ENCODE results near the gene SLC39A2. TPM values are rescaled to one million over a fixed set of nuclear protein-coding genes. Genes with fewer than 3 reads are reported as not detected.

SLC39A2 gene
- total RNA-seq, 1 experiment from 2014 or later = not detected

GRCh38 chr14:20997564-20997963 lies 1.5 kb upstream of the SLC39A2 start:
- Mint-ChIP-seq H3K4me3 (ENCODE audit: unreplicated experiment) (no peak overlapping the region), H3K9me3 (ENCODE audit: unreplicated experiment) (no peaks in the 10 kb centered on the region), H3K36me3 (ENCODE audit: insufficient read depth, unreplicated experiment) (peaks cover 56% of the 10 kb centered on the region), H3K27ac (ENCODE audit: low read depth, unreplicated experiment) (no peak overlapping the region), H3K4me1 (ENCODE audit: insufficient read depth, unreplicated experiment) (peaks cover 18% of the 10 kb centered on the region), H3K27me3 (ENCODE audit: insufficient read depth, unreplicated experiment) (no peaks in the 10 kb centered on the region)
- no TSS peak for BruUV-seq (replicated peaks)
- ChIA-PET POLR2A (interaction anchor here (0.5 to 3.2 kb wide), 5 partner anchors 7 to 27 kb away, joined by 4 to 28 read pairs (median 5); partner anchors contain the start of gene METTL17), CTCF (interaction anchor here (0.6 to 13.0 kb wide), 13 partner anchors 8 to 468 kb away, joined by 3 to 213 read pairs (median 6); partner anchors contain the start of gene ARHGEF40)
- DNase-seq (ENCODE audit: unreplicated experiment) = no peak
- no peak for TF ChIP-seq CTCF (IDR thresholded peaks at IDR 0.05; ENCODE audit: unreplicated experiment)
- intact Hi-C loops (cut with micrococcal nuclease) = no loop called here

GRCh38 chr14:20998139-20998538 lies 954 bp upstream of the SLC39A2 start:
- intact Hi-C loops (cut with micrococcal nuclease) = no loop called here
- Mint-ChIP-seq H3K4me3 (ENCODE audit: unreplicated experiment) (peak overlapping the region; percentile 8), H3K27me3 (ENCODE audit: insufficient read depth, unreplicated experiment) (no peaks in the 10 kb centered on the region), H3K9me3 (ENCODE audit: unreplicated experiment) (no peaks in the 10 kb centered on the region), H3K36me3 (ENCODE audit: insufficient read depth, unreplicated experiment) (peaks cover 50% of the 10 kb centered on the region), H3K27ac (ENCODE audit: low read depth, unreplicated experiment) (peak overlapping the region; percentile 73), H3K4me1 (ENCODE audit: insufficient read depth, unreplicated experiment) (peaks cover 18% of the 10 kb centered on the region)
- CTCF ChIA-PET = interaction anchor here (0.6 to 13.0 kb wide), 16 partner anchors 9 to 695 kb away, joined by 3 to 213 read pairs (median 5); partner anchors contain the start of gene ARHGEF40
- BruUV-seq (replicated peaks) = no TSS peak
- DNase-seq (ENCODE audit: unreplicated experiment) = no peak
- POLR2A ChIA-PET = interaction anchor here (1.0 to 3.2 kb wide), 4 partner anchors 8 to 24 kb away, joined by 4 to 28 read pairs (median 6); partner anchors contain the start of gene METTL17
- TF ChIP-seq CTCF (IDR thresholded peaks at IDR 0.05; ENCODE audit: unreplicated experiment) = no peak

GRCh38 chr14:20999591-20999990 lies 498 bp downstream of the SLC39A2 start:
- Mint-ChIP-seq H3K9me3 (ENCODE audit: unreplicated experiment) (no peaks in the 10 kb centered on the region), H3K4me1 (ENCODE audit: insufficient read depth, unreplicated experiment) (peaks cover 18% of the 10 kb centered on the region), H3K4me3 (ENCODE audit: unreplicated experiment) (no peak overlapping the region), H3K27ac (ENCODE audit: low read depth, unreplicated experiment) (no peak overlapping the region), H3K36me3 (ENCODE audit: insufficient read depth, unreplicated experiment) (peaks cover 38% of the 10 kb centered on the region), H3K27me3 (ENCODE audit: insufficient read depth, unreplicated experiment) (no peaks in the 10 kb centered on the region)
- no TSS peak for BruUV-seq (replicated peaks)
- intact Hi-C loops (cut with micrococcal nuclease) = no loop called here
- POLR2A ChIA-PET = interaction anchor here (0.5 to 3.2 kb wide), 3 partner anchors 9 to 310 kb away, joined by 3 to 28 read pairs (median 8); partner anchors contain the start of gene METTL17
- CTCF ChIA-PET = interaction anchor here (0.5 to 13.0 kb wide), 9 partner anchors 11 to 308 kb away, joined by 3 to 213 read pairs (median 5); partner anchors contain the start of gene TPPP2
- no peak for TF ChIP-seq CTCF (IDR thresholded peaks at IDR 0.05; ENCODE audit: unreplicated experiment)
- DNase-seq (ENCODE audit: unreplicated experiment) = no peak

GRCh38 chr14:21001218-21001617 lies 2.1 kb downstream of the SLC39A2 start:
- no peak for TF ChIP-seq CTCF (IDR thresholded peaks at IDR 0.05; ENCODE audit: unreplicated experiment)
- no peak for DNase-seq (ENCODE audit: unreplicated experiment)
- BruUV-seq (replicated peaks) = no TSS peak
- intact Hi-C loops (cut with micrococcal nuclease) = no loop called here
- Mint-ChIP-seq H3K4me3 (ENCODE audit: unreplicated experiment) (no peak overlapping the region), H3K27ac (ENCODE audit: low read depth, unreplicated experiment) (no peak overlapping the region), H3K36me3 (ENCODE audit: insufficient read depth, unreplicated experiment) (peaks cover 22% of the 10 kb centered on the region), H3K4me1 (ENCODE audit: insufficient read depth, unreplicated experiment) (peaks cover 18% of the 10 kb centered on the region), H3K27me3 (ENCODE audit: insufficient read depth, unreplicated experiment) (no peaks in the 10 kb centered on the region), H3K9me3 (ENCODE audit: unreplicated experiment) (no peaks in the 10 kb centered on the region)
- ChIA-PET POLR2A (interaction anchor here (0.7 to 1.1 kb wide), 2 partner anchors 12 to 71 kb away, joined by 3 read pairs; no protein-coding TSS in a partner anchor), CTCF (interaction anchor here (1.2 to 13.0 kb wide), 7 partner anchors 14 to 103 kb away, joined by 3 to 213 read pairs (median 8); no protein-coding TSS in a partner anchor)

All from MCF 10A (cell line).